Gastroesophageal sphincter (tissue), 3 donors: Measurements from ENCODE around the gene STRAP.

Experiments used
- CTCF ChIP-seq, 4 experiments: fragments of 200-600 bp in 2 of 4; fragments of 450-650 bp in 2 of 4; sonication (generic) in 1 of 4; IDR thresholded peaks; one replicate each; pipeline ENCODE4 v1.5.1; 2017 to 2019; ENCODE audit warnings: antibody characterized with exemption in 4 of 4, mild to moderate bottlenecking in 2 of 4, moderate library complexity in 2 of 4
- POLR2AphosphoS5 ChIP-seq: sonication (generic); formaldehyde crosslinking; IDR thresholded peaks from one replicate; pipeline ENCODE4 v1.6.1; 2017; ENCODE audit warnings: antibody characterized with exemption

- TF ChIP-seq CTCF (IDR thresholded peaks at IDR 0.05) (no peak), POLR2AphosphoS5 (peak; percentile 12)
Observed at GRCh38 chr12:15919418-15919817, 37.2 kb downstream of the STRAP start.
